ENCODE data around the gene CRYGD.

CRYGD gene

GRCh38 chr2:208083807-208084206 lies 40.5 kb downstream of the CRYGD start:
- no peak for DNase-seq (ENCODE audit: low read depth)

GRCh38 chr2:208077276-208077675 lies 47.0 kb downstream of the CRYGD start:
- DNase-seq (ENCODE audit: low read depth), result no peak

- DNase-seq (ENCODE audit: low read depth), result no peak
These were observed 49.5 kb downstream of the CRYGD start for GRCh38 chr2:208074610-208075356.

GRCh38 chr2:208072250-208072892 lies 52.0 kb downstream of the CRYGD start:
- DNase-seq (ENCODE audit: low read depth), result peak; percentile 32

Data from activated gamma-delta T cell treated with anti-CD3 and anti-CD28 coated beads, Interleukin-2, amount 50 U/mL, for 16 hours (primary cell).